DOHH2 (cell line): ENCODE measurements around the gene CTSF.

Experiments used
- CTCF ChIP-seq: fragments of 200-600 bp; sonication (generic); IDR thresholded peaks from one replicate; pipeline ENCODE4 v1.5.1; 2014; ENCODE audit warnings: antibody characterized with exemption, mild to moderate bottlenecking, low read depth, low read length; ENCODE audit not compliant: poor library complexity, severe bottlenecking
- EZH2phosphoT487 ChIP-seq: fragments of 200-600 bp; sonication (generic); IDR thresholded peaks from 2 replicates; pipeline ENCODE4 v1.6.1; 2017; ENCODE audit warnings: borderline replicate concordance, mild to moderate bottlenecking, antibody characterized with exemption, low read length, moderate library complexity, mixed read lengths

- TF ChIP-seq CTCF (no peak), EZH2phosphoT487 (no peak)
These were observed 45.7 kb upstream of the CTSF start for GRCh38 chr11:66614073-66614472.
